DOHH2 (cell line): ENCODE data around the gene OLFML2A.

Source experiments
- H3F3A ChIP-seq: fragments of 200-600 bp; sonication (generic), shearing (Covaris generic); 2 replicates; pipeline ENCODE4 v1.6.0; 2016; ENCODE audit warnings: antibody characterized with exemption, mild to moderate bottlenecking; ENCODE audit not compliant: control insufficient read depth, insufficient read depth
- H3K27ac ChIP-seq: fragments of 200-600 bp; sonication (generic); 2 replicates; pipeline ENCODE4 v1.5.1; 2014; ENCODE audit warnings: low read depth, mild to moderate bottlenecking, low read length, moderate library complexity
- H3K27me3 ChIP-seq: fragments of 200-600 bp; sonication (generic); 2 replicates; pipeline ENCODE4 v1.6.1; 2014; ENCODE audit warnings: mild to moderate bottlenecking, low read length, mixed read lengths; ENCODE audit not compliant: control insufficient read depth
- H3K36me3 ChIP-seq: fragments of 200-600 bp; sonication (generic); 2 replicates; pipeline ENCODE4 v1.6.1; 2014; ENCODE audit warnings: mild to moderate bottlenecking, low read length, moderate library complexity, mixed read lengths; ENCODE audit not compliant: control insufficient read depth
- H3K4me1 ChIP-seq: fragments of 200-600 bp; sonication (generic); 2 replicates; pipeline ENCODE4 v1.6.1; 2014; ENCODE audit warnings: mild to moderate bottlenecking, low read length, mixed read lengths; ENCODE audit not compliant: control insufficient read depth
- H3K4me2 ChIP-seq: fragments of 200-600 bp; sonication (generic); 2 replicates; pipeline ENCODE4 v1.6.0; 2014; ENCODE audit warnings: mild to moderate bottlenecking, low read length, moderate library complexity
- H3K4me3 ChIP-seq: fragments of 200-600 bp; sonication (generic); 2 replicates; pipeline ENCODE4 v1.5.1; 2014; ENCODE audit warnings: mild to moderate bottlenecking, low read length, mixed read lengths
- H3K79me2 ChIP-seq: fragments of 200-600 bp; sonication (generic); 2 replicates; pipeline ENCODE4 v1.6.1; 2014; ENCODE audit warnings: mild to moderate bottlenecking, low read length, mixed read lengths; ENCODE audit not compliant: control insufficient read depth
- H3K9me2 ChIP-seq: fragments of 200-600 bp; sonication (generic); replicated peaks from 2 replicates; pipeline ENCODE4 v1.6.1; 2014; ENCODE audit warnings: mild to moderate bottlenecking, low read length, mixed read lengths; ENCODE audit not compliant: control insufficient read depth
- H3K9me3 ChIP-seq: fragments of 200-600 bp; sonication (generic); 2 replicates; pipeline ENCODE4 v1.6.1; 2014; ENCODE audit warnings: antibody characterized with exemption, low read length, mixed read lengths; ENCODE audit not compliant: control insufficient read depth, insufficient read depth
- H4K20me1 ChIP-seq: fragments of 200-600 bp; sonication (generic); 2 replicates; pipeline ENCODE4 v1.6.0; 2014; ENCODE audit warnings: low read depth, mild to moderate bottlenecking, antibody characterized with exemption, low read length, moderate library complexity; ENCODE audit not compliant: control insufficient read depth, insufficient read depth
- CTCF ChIP-seq: fragments of 200-600 bp; sonication (generic); IDR thresholded peaks from one replicate; pipeline ENCODE4 v1.5.1; 2014; ENCODE audit warnings: antibody characterized with exemption, mild to moderate bottlenecking, low read depth, low read length; ENCODE audit not compliant: poor library complexity, severe bottlenecking
- EZH2phosphoT487 ChIP-seq: fragments of 200-600 bp; sonication (generic); IDR thresholded peaks from 2 replicates; pipeline ENCODE4 v1.6.1; 2017; ENCODE audit warnings: borderline replicate concordance, mild to moderate bottlenecking, antibody characterized with exemption, low read length, moderate library complexity, mixed read lengths

Gene OLFML2A

GRCh38 chr9:124813501-124814163 lies 36.7 kb downstream of the OLFML2A start:
- TF ChIP-seq EZH2phosphoT487 (no peak), CTCF (no peak)
- Histone ChIP-seq H3K36me3 (no peaks in the 10 kb centered on the region), H3K4me3 (no peak overlapping the region), H3K79me2 (no peaks in the 10 kb centered on the region), H3K4me1 (peaks cover 7% of the 10 kb centered on the region), H3K9me3 (no peaks in the 10 kb centered on the region), H3K4me2 (no peak overlapping the region), H3K9me2 (no peaks in the 10 kb centered on the region), H3K27me3 (peaks cover 18% of the 10 kb centered on the region), H3F3A (no peaks in the 10 kb centered on the region), H4K20me1 (no peaks in the 10 kb centered on the region), H3K27ac (no peak overlapping the region)

DNA sequence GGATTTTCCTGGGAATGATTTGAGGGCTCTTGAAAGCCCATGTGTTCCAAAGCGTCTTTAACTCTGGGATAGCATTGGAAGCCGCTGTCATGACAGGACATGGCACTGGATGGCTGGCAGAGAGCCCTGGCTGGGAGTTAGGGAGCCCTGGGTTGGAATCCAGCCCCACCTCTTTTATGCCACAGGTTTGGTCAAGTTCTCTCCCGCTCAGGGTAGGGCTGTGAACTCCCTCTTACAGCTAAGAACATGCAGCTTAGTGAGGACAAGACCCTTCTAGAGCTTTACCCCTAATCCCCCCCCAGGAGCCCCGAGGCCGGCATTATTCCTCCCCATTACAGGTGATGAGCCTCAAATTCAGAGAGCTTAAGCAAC lies 37.2 kb downstream of the OLFML2A start:
- H3K79me2 ChIP-seq, result no peaks in the 10 kb centered on the region
- H3K4me2 ChIP-seq, result no peak overlapping the region
- H3K36me3 ChIP-seq, result no peaks in the 10 kb centered on the region
- no peak for TF ChIP-seq CTCF
- TF ChIP-seq EZH2phosphoT487, result no peak
- H4K20me1 ChIP-seq, result no peaks in the 10 kb centered on the region
- no peaks in the 10 kb centered on the region for H3K9me2 ChIP-seq
- H3F3A ChIP-seq, result no peaks in the 10 kb centered on the region
- H3K27me3 ChIP-seq, result peaks cover 19% of the 10 kb centered on the region
- H3K4me3 ChIP-seq, result no peak overlapping the region
- peaks cover 10% of the 10 kb centered on the region for H3K4me1 ChIP-seq
- H3K27ac ChIP-seq, result no peak overlapping the region
- H3K9me3 ChIP-seq, result no peaks in the 10 kb centered on the region

GRCh38 chr9:124815601-124816000 lies 38.7 kb downstream of the OLFML2A start:
- no peak overlapping the region for H3K4me2 ChIP-seq
- H4K20me1 ChIP-seq, result no peaks in the 10 kb centered on the region
- H3K4me3 ChIP-seq, result no peak overlapping the region
- no peaks in the 10 kb centered on the region for H3K9me2 ChIP-seq
- H3F3A ChIP-seq, result no peaks in the 10 kb centered on the region
- H3K27ac ChIP-seq, result no peak overlapping the region
- no peaks in the 10 kb centered on the region for H3K36me3 ChIP-seq
- no peaks in the 10 kb centered on the region for H3K9me3 ChIP-seq
- peaks cover 10% of the 10 kb centered on the region for H3K4me1 ChIP-seq
- TF ChIP-seq EZH2phosphoT487 (no peak), CTCF (no peak)
- H3K27me3 ChIP-seq, result peaks cover 19% of the 10 kb centered on the region
- H3K79me2 ChIP-seq, result no peaks in the 10 kb centered on the region
